Neural cell (in vitro differentiated cells): ENCODE results near the gene SLC16A10. TPM values are rescaled to one million over a fixed set of nuclear protein-coding genes. Genes with fewer than 3 reads are reported as not detected.
"Not testable (repeated sequence)": the region's sequence is repeated elsewhere in the genome, so short reads cannot be mapped to it uniquely, and the experiment has no call there.

Source experiments
- H2AFZ ChIP-seq: fragments of 200-600, 300-800 bp; sonication (generic), shearing (Covaris generic); 2 replicates; pipeline ENCODE4 v1.6.0; 2014; ENCODE audit warnings: low read depth, mild to moderate bottlenecking, antibody characterized with exemption, low read length, moderate library complexity
- H3F3A ChIP-seq: fragments of 200-600 bp; shearing (Covaris generic); 2 replicates; pipeline ENCODE4 v1.6.1; 2016; ENCODE audit warnings: mild to moderate bottlenecking, moderate library complexity, mixed read lengths, antibody characterized with exemption, low read length; ENCODE audit not compliant: insufficient read depth, poor library complexity, severe bottlenecking
- H3K27ac ChIP-seq: fragments of 200-600, 300-800 bp; sonication (generic), shearing (Covaris generic); 2 replicates; pipeline ENCODE4 v1.5.1; 2014; ENCODE audit warnings: mild to moderate bottlenecking, low read length, moderate library complexity
- H3K27me3 ChIP-seq: fragments of 300-800, 200-600 bp; sonication (generic), shearing (Covaris generic); 2 replicates; pipeline ENCODE4 v1.6.0; 2014; ENCODE audit warnings: mild to moderate bottlenecking, low read depth, low read length, moderate library complexity; ENCODE audit not compliant: insufficient read depth
- H3K36me3 ChIP-seq: fragments of 300-800, 200-600 bp; sonication (generic), shearing (Covaris generic); 2 replicates; pipeline ENCODE4 v1.5.1; 2014; ENCODE audit warnings: mild to moderate bottlenecking, antibody characterized with exemption, low read length, moderate library complexity; ENCODE audit not compliant: insufficient read depth
- H3K4me2 ChIP-seq: fragments of 300-800, 200-600 bp; sonication (generic), shearing (Covaris generic); 2 replicates; pipeline ENCODE4 v1.6.0; 2014; ENCODE audit warnings: mild to moderate bottlenecking, low read length
- H3K4me3 ChIP-seq: fragments of 300-800, 200-600 bp; sonication (generic), shearing (Covaris generic); 2 replicates; pipeline ENCODE4 v1.5.1; 2014; ENCODE audit warnings: mild to moderate bottlenecking, low read length, moderate library complexity
- H3K79me2 ChIP-seq: fragments of 200-600 bp; shearing (Covaris generic); replicated peaks from 2 replicates; pipeline ENCODE4 v1.6.0; 2014; ENCODE audit warnings: mild to moderate bottlenecking, low read length, moderate library complexity; ENCODE audit not compliant: insufficient read depth
- H3K9ac ChIP-seq: fragments of 300-800, 200-600 bp; sonication (generic), shearing (Covaris generic); 2 replicates; pipeline ENCODE4 v1.6.1; 2016; ENCODE audit warnings: mild to moderate bottlenecking, low read length, mixed read lengths
- H3K9me2 ChIP-seq: fragments of 200-600 bp; shearing (Covaris generic); 2 replicates; pipeline ENCODE4 v1.6.1; 2016; ENCODE audit warnings: mild to moderate bottlenecking, low read length, mixed read lengths; ENCODE audit not compliant: insufficient read depth
- H3K9me3 ChIP-seq: fragments of 200-600, 300-800 bp; sonication (generic), shearing (Covaris generic); 2 replicates; pipeline ENCODE4 v1.6.1; 2016; ENCODE audit warnings: mild to moderate bottlenecking, mixed run types, low read length, moderate library complexity, mixed read lengths
- H4K20me1 ChIP-seq: fragments of 200-600 bp; shearing (Covaris generic); 2 replicates; pipeline ENCODE4 v1.6.1; 2016; ENCODE audit warnings: mild to moderate bottlenecking, mixed run types; ENCODE audit not compliant: insufficient read depth
- CTCF ChIP-seq: fragments of 450-650 bp; IDR thresholded peaks from 2 replicates; pipeline ENCODE4 v1.5.1; 2014; ENCODE audit warnings: antibody characterized with exemption, mild to moderate bottlenecking, moderate library complexity; ENCODE audit not compliant: poor library complexity, severe bottlenecking
- EP300 ChIP-seq: fragments of 450-650 bp; conservative IDR thresholded peaks from 2 replicates; pipeline ENCODE4 v1.6.1; 2014; ENCODE audit warnings: antibody characterized with exemption, mild to moderate bottlenecking, moderate library complexity; ENCODE audit not compliant: poor library complexity, severe bottlenecking
- EZH2 ChIP-seq: fragments of 200-600, 300-800 bp; shearing (Covaris generic), sonication (generic); IDR thresholded peaks from 2 replicates; pipeline ENCODE4 v1.6.1; 2014; ENCODE audit warnings: antibody characterized with exemption, low read length, borderline replicate concordance, mild to moderate bottlenecking; ENCODE audit not compliant: insufficient read depth, poor library complexity, severe bottlenecking
- MXI1 ChIP-seq: fragments of 450-650 bp; conservative IDR thresholded peaks from 2 replicates; pipeline ENCODE4 v1.6.1; 2014; ENCODE audit warnings: antibody characterized with exemption, mild to moderate bottlenecking; ENCODE audit not compliant: poor library complexity, severe bottlenecking
- POLR2AphosphoS5 ChIP-seq: IDR thresholded peaks from 2 replicates; pipeline ENCODE4 v1.6.1; 2012
- RAD21 ChIP-seq: fragments of 450-650 bp; conservative IDR thresholded peaks from 2 replicates; pipeline ENCODE4 v1.6.1; 2014; ENCODE audit warnings: antibody characterized with exemption, mild to moderate bottlenecking, moderate library complexity
- REST ChIP-seq: IDR thresholded peaks from 2 replicates; pipeline ENCODE4 v1.6.1; 2012; ENCODE audit warnings: borderline replicate concordance
- SMC3 ChIP-seq: fragments of 450-650 bp; conservative IDR thresholded peaks from 2 replicates; pipeline ENCODE4 v1.6.1; 2014; ENCODE audit warnings: antibody characterized with exemption, mild to moderate bottlenecking, moderate library complexity; ENCODE audit not compliant: poor library complexity
- TAF1 ChIP-seq: IDR thresholded peaks from 2 replicates; pipeline ENCODE4 v1.6.1; 2012; ENCODE audit warnings: low read depth
- polyA plus RNA-seq: library from polyadenylated mRNA; depleted of rRNA; stranded (reverse); fragments of >200 nt; gene quantifications from 2 replicates; pipeline ENCODE4 v1.2.3, GENCODE V29; 2014

Gene SLC16A10
- polyA plus RNA-seq, 1 donor from 2014 or later: 1.5 TPM

- Histone ChIP-seq H4K20me1 (no peaks in the 10 kb centered on the region), H3K9ac (no peak overlapping the region), H3K79me2 (no peaks in the 10 kb centered on the region), H3K27ac (no peak overlapping the region), H3K9me3 (no peaks in the 10 kb centered on the region), H3K27me3 (no peaks in the 10 kb centered on the region), H3K4me2 (no peak overlapping the region), H2AFZ (no peak overlapping the region), H3K36me3 (no peaks in the 10 kb centered on the region), H3K9me2 (no peaks in the 10 kb centered on the region), H3F3A (no peaks in the 10 kb centered on the region), H3K4me3 (no peak overlapping the region)
- TF ChIP-seq CTCF (no peak), POLR2AphosphoS5 (no peak), EZH2 (no peak), SMC3 (no peak), TAF1 (no peak), RAD21 (no peak), EP300 (no peak), REST (no peak), MXI1 (no peak)
These were observed 98.7 kb downstream of the SLC16A10 start for GRCh38 chr6:111185954-111186353.

DNA sequence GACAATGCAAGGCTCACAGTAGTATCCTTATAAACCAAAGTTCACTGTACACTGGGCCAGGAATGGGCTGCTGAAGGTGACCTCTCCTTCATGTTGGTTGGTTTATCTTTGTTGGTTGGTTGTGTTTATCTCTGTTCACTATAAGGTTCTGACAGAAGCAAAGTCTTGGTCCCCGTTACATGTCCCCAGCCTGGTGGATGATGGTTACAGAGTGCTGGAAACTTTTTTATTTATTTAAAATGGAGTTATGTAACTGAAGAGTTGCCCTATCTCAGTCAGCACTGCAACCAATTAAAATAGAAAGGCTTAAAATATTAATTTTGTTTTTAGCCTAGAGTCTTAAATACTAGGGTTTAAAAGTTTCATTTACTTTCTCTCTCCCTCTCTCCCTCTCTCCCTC is 100.6 kb downstream of the SLC16A10 start:
- TF ChIP-seq EZH2: no peak
- TF ChIP-seq EP300: no peak
- TF ChIP-seq POLR2AphosphoS5: no peak
- TF ChIP-seq CTCF: no peak
- no peaks in the 10 kb centered on the region for H3K36me3 ChIP-seq
- no peaks in the 10 kb centered on the region for H3K79me2 ChIP-seq
- H3K9ac ChIP-seq: no peak overlapping the region
- H2AFZ ChIP-seq: no peak overlapping the region
- no peaks in the 10 kb centered on the region for H3F3A ChIP-seq
- H3K9me3 ChIP-seq: no peaks in the 10 kb centered on the region
- H4K20me1 ChIP-seq: no peaks in the 10 kb centered on the region
- no peak overlapping the region for H3K27ac ChIP-seq
- no peaks in the 10 kb centered on the region for H3K27me3 ChIP-seq
- H3K9me2 ChIP-seq: no peaks in the 10 kb centered on the region
- no peak overlapping the region for H3K4me3 ChIP-seq
- H3K4me2 ChIP-seq: no peak overlapping the region

- not testable (repeated sequence) for H3K27ac ChIP-seq, H2AFZ ChIP-seq, H3K4me3 ChIP-seq, H3K9me3 ChIP-seq, H3K9ac ChIP-seq, H3K9me2 ChIP-seq, H4K20me1 ChIP-seq, H3K27me3 ChIP-seq, H3K4me2 ChIP-seq, H3K36me3 ChIP-seq, H3K79me2 ChIP-seq, H3F3A ChIP-seq
These were observed 102.4 kb downstream of the SLC16A10 start for GRCh38 chr6:111189666-111190210.
